ENCODE results near the gene GLCCI1.

- TF ChIP-seq, protein P1, sequence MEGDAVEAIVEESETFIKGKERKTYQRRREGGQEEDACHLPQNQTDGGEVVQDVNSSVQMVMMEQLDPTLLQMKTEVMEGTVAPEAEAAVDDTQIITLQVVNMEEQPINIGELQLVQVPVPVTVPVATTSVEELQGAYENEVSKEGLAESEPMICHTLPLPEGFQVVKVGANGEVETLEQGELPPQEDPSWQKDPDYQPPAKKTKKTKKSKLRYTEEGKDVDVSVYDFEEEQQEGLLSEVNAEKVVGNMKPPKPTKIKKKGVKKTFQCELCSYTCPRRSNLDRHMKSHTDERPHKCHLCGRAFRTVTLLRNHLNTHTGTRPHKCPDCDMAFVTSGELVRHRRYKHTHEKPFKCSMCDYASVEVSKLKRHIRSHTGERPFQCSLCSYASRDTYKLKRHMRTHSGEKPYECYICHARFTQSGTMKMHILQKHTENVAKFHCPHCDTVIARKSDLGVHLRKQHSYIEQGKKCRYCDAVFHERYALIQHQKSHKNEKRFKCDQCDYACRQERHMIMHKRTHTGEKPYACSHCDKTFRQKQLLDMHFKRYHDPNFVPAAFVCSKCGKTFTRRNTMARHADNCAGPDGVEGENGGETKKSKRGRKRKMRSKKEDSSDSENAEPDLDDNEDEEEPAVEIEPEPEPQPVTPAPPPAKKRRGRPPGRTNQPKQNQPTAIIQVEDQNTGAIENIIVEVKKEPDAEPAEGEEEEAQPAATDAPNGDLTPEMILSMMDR (IDR thresholded peaks at IDR 0.05; ENCODE audit: insufficient read depth, low read length) = peak; percentile 19
- TF ChIP-seq POLR2AphosphoS5 (IDR thresholded peaks at IDR 0.05; ENCODE audit: low read depth) (no peak), REST (IDR thresholded peaks at IDR 0.05; ENCODE audit: insufficient replicate concordance, low read depth) (no peak)
Observed at GRCh38 chr7:8035647-8036518, 67.3 kb downstream of the GLCCI1 start.
